GM19351 (cell line): ENCODE data around the gene UTS2.

Experiments
- ATAC-seq: cut with Tn5 transposase; IDR thresholded peaks from one replicate; pipeline ENCODE4 v1.9.1; 2021; ENCODE audit warnings: mild to moderate bottlenecking, moderate library complexity; ENCODE audit not compliant: unreplicated experiment

The UTS2 gene, protein sequence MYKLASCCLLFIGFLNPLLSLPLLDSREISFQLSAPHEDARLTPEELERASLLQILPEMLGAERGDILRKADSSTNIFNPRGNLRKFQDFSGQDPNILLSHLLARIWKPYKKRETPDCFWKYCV

DNA sequence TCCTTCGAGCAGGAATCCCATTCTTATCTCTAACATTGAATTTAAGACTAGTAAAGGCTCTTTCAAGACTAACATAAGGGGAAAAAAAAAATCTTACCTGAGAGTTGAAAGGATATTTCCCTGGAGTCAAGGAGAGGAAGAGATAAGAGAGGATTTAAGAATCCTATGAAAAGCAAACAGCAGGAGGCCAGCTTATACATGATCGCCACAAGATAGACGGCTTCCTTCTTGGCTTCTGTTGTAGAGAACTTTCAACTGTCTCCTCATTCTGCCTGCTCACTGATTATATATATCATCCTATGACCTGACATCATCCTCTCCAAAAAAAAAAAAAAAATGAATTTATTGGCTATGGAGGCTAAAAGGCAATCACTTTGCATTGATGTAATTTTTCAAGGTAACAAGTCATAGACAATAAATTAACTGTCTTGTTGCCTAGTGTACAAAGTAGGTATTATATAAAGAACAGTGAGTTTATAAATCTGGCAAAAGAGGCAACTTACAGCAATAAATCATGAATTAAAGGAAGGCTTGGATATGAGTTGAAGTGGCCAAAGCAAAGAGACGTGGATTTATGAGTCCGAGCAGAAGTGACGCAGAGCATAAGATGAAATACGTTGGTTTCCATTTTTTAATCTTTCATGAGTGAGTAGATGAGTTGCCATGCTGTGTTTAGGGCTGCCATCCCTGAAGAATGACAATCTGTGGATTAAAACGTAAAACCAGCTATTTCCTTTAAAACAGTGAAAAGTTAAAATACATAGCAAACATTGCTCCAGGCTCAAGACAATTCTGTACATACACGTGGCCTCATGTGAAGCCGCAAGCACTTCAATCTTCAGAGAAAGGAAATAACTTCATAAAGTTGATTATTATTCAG, at the start of gene UTS2:
Gene UTS2, minus strand, starts transcription at position 262 of the 880 bp plus-strand sequence. Its CDS starts 62 bp downstream, at position 200.
- ATAC-seq: no peak

DNA sequence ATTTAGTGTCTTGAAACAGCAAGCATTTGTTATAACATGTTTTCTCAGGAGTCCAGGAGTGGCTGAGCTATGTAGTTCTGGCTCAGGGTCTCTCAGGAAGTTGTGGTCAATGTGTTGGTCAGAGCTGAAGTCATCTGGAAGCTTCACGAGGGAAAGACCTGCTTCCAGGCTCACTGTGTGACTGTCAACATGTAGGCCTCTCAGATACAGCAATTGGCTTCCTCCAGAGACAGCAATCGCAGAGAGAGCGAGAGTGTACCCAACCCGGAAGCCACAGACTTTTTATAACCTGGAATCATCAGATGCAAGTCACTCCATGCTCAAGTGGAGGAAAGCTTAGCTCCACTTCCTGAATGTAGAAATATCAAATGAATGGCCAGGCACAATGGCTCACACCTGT, 46.9 kb upstream of the UTS2 start:
- no peak for ATAC-seq

DNA sequence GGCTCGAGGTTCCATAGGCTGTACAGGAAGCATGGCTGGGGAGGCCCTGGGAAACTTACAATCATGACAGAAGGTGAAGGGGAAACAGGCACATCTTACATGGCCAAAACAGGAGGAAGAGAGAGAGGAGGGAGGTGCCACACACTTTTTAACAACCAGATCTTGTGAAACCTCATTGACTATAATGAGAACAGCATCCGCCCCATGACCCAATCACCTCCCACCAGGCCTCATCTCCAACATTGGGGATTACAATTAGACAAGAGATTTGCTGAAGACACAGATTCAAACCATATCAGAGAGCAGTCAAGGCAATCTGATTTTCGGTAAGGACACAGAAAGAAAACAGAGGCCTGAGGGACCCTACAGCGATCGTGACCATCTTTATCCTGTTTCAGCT, 46.1 kb upstream of the UTS2 start:
- no peak for ATAC-seq

DNA sequence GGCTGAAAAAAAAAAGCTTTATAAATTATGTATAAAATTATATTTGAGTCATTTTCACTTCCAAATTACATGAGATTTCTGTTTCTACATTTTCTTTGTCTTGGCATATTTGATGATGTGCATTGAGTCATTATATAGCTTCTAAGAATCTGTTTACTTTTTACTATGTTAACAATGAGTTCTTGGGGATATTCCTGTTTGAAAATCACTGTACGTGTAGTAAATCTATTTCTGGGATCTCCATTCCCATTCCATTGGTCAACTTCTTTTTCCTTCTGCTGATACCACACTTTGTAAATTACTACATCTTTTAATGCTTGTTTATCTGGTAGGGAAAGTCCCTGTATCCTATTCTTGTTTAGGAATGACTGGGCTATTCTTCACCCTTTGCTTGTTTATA, 44.1 kb upstream of the UTS2 start:
- no peak for ATAC-seq

DNA sequence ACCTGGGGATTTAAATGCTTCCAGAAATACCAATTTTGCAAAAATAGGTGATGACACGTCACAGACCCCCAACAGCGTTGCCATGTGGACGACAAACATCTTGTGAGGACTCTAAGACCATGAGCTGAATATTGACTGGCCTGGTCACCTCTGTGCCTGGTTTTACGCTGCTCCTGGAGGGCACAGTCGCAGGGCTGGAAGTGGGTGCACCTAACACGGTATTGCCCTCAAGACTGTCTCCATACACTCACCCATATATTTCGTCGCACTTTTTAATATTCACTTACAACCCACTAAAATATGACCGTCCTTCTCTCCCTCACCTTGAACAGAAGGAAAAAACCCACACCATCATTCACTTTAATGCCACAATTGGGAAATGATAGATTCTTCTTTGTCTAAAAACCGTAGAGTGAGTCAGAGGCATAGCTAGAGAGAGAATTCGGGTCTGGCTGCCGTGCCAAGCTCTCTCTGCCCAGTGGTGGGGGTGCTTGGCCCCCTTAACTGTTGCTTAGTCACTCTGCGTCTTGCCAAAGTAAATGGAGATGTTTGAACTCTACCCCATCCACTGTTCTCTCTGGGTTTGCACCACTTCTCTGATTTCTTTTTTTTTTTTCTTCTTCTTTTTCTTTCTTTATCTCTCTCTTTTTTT, 40.8 kb upstream of the UTS2 start:
- ATAC-seq: no peak

DNA sequence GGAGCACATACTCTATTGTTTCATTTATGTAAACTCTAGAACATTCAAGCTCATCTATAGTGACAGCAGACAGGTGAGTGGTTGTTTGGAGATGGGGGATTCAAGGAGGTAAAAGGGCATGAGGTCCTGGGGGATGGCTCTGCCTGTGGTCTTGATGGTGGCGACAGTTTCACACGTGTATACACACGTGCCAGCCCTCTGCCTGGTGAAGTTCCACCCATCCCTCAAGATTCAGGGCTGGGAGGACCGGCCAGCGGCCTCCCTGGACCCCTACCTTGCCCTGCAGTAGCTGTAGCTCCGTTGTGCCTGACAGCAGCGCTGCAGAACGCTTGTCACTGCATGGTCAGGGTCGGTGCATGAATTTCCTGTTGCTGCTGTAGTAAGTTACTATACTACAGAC, 38.9 kb upstream of the UTS2 start:
- ATAC-seq: no peak

DNA sequence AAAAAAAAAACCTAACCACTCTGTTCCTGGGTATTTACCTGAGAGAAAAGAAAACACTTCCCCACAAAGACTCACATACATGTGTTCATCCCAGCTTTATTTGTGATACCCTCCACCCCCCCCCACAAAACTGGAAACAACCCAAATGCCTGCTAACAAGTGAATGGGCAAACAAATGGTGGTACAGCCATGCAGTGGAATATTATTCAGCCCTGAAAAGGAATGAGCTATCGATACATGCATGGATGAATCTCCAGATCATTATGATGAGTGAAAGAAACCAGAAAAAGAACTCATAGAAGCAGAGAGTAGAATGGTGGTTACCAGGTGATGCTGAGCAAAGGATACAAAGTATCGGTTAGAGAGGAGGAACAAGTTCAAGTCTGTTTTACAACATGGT, 38.0 kb upstream of the UTS2 start:
- no peak for ATAC-seq

DNA sequence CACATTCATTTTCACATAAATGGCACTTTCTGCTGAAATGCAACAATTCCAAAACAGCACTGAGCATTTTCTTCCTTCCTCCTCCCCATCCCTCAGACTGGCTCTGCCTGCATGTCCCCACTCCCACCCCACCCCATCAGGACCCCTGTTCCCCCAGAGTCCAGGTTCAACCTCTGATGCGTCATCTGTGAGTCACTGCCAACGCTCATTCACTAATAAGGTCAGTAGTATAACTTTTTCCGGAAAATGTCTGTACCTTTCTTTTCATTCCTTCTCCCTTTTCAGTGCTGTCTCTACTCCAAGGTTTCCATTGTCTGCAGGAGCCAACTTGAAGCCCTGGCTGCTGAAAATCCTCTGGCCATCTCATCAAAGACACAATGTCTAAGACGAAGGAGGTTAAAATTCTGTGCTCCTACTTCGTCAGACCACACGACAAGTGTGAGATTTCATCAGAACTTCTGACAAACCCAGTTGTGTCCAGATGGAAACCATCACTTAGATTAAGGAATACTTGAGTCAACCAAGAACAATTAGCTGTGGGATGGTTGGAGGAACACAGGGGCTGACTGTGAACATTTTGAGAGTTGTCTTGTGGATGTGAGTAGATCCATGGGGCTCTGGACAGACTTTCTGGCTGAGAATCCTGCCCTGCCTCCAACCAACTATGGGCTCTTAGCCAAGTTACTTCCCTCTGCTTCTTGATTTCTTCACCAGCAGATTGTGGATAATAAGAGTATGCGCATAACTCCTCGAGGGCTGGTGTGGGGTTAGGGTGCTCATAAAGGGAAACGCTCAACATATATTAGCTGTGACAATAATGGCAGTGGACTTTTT, 35.6 kb upstream of the UTS2 start:
- ATAC-seq: no peak

DNA sequence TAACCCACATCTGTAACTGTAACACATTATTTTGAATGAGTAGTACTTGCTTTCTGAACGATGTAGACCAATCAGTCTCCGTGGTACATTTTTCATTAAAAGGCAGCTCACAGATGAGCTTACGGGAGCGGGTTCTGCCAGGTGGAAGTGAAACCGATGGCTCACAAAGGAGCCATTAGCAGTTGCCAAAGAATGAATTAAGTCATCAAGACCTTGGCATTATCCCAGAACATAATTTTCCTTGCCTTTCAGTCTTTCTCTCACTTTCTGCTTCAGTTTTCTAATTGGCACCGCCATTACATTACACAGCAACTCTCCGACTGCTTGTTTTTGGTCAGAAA, 33.5 kb upstream of the UTS2 start:
- no peak for ATAC-seq

DNA sequence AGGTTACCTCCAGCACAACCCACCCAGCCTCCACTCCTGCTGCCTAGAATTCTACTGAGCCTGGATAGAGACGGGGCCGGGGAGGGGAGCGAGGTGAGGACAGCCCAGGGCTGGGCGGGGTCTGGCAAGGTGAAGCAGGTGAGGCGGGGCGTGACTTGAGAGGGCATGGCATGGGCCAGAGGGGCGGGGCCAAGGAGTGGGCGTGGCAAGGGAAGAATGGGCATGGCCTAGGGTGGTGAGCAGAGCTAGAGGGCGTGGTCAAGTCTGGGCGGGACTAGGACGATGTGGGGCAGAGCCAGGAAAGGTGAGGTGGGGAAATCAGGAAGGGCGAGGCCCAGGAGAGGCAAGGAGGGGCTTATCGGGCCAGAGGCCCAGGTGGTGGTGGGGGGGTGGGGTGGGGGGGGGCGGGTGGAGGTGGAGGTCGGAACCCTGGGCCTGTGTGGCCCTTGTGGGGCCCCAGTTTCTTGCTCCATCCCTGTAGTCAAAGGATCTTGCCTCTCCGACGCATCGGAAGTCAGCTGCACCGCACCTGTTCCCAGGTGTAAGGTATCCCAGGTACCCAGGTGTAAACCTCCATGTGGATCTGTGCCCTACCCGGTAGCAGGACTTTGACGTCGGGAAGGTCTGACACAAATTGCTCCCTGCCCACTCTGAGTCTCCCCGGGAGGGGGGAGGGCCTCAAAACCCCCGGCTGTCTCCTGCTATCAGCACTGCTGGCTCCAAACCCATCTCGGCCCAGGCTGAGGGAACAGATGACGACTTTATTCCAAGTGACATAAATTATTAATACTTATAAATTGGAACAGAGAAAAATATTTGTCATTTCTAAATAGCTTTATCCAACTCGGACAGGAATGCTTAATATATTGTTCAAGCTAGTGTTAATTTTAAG, 32.9 kb upstream of the UTS2 start:
- no peak for ATAC-seq

DNA sequence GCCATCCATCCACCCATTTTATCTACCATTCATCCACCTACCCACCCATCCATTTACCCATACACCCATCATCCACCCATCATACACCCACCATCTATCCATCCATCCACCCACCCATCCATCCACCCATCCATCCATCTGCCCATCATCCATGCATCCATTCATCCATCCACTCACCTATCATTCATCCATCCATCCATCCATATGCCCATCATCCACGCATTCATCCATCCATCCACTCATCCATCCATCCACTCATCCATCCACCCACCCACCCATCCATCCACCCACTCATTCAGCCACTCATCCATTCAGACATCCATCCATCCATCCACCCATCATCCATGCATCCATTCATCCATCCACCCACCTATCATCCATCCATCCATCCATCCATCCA, 31.9 kb upstream of the UTS2 start:
- no peak for ATAC-seq

DNA sequence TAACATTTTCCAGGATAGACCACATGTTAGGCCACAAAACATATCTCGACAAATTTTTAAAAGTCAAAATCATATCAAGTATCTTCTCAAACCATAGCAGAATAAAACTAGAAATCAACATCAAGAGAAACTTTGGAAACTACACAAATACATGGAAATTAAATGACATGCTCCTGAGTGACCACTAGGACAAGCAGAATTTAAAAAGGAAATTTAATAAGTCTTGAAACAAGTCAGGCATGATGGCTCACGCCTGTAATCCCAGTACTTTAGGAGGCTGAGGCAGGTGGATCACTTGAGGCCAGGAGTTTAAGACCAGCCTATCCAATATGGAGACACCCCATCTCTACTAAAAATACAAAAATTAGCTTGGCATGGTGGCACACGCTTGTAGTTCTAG, 26.4 kb upstream of the UTS2 start:
- ATAC-seq: no peak

DNA sequence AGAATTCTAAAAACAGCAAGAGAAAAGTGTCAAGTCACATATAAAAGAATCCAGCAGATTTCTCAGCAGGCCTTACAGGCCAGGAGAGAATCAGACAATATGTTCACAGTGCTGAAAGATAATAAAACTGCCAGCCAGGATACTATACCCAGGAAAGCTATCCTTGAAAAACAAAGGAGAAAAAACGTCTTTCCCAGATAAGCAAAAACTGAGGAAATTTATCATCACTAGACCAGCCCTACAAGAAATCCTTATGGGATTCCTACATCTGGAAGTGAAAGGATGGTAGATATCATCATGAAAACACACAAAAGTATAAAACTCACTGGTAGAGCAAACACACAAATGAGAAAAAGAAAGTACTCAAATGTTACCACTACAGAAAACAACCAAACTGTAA, 25.2 kb upstream of the UTS2 start:
- ATAC-seq: no peak

DNA sequence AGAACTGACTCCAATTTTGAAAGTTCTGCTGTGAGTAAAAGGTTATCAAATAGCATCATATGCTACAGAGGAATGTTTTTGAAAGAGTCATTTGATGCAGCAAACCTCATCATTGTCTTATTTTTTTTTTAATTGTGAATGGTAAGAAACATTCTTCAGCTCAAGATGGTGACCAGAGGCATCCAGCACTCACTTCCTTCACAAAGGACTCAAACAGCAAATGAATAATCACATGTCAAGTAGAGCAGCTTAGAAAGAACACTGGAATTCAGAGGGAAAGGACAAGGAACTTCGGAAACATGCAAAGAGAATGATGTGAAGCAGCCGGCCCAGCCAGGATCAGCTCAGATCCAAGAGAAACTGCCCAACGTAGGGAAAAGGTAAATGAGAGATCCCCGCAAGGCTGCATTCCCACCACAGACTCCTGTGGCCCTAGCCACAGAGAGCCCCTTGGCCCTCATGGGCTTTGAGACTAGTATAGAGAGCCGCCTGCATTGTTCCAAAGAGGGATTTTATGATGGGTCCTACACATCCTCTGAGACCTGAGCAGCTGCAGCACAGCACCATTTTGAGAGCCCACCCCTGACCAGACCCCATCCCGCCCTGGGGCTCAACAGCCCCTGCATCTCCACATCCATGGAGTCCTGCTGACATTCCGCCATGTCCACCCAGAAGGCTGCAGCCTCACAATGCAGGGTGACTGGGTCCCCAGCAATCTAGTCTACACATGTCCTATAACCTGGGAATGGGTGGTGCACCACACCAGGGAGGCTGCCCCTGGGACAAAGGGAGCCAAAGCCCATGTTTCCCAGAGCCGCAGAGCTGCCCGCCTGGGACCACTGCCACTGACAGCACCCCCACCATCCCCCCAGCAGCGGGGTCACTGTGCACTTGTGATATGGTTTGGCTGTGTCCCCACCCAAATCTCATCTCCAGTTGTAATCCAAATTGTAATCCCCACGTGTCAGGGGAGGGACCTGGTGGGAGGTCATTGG, 21.2 kb upstream of the UTS2 start:
- ATAC-seq: no peak

DNA sequence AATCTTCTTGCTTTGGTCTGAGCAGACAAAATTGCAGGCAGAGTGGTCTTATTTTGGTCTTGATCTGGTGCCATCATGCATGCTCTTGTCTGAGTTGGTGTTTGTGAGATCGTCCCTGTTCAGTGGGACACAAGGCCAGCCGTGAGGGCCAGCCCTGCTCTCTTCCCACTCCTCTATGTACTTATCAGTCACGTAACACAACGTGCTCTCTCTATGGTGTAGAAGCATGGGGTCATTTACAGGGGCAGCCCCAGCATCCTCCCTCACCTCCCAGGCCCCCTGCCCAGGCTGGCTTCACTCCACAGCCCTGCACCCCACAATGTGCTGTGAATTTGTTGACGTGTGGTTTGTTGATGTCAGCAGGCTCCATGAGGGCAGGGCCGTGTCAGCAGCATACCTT, 18.3 kb upstream of the UTS2 start:
- ATAC-seq: no peak

DNA sequence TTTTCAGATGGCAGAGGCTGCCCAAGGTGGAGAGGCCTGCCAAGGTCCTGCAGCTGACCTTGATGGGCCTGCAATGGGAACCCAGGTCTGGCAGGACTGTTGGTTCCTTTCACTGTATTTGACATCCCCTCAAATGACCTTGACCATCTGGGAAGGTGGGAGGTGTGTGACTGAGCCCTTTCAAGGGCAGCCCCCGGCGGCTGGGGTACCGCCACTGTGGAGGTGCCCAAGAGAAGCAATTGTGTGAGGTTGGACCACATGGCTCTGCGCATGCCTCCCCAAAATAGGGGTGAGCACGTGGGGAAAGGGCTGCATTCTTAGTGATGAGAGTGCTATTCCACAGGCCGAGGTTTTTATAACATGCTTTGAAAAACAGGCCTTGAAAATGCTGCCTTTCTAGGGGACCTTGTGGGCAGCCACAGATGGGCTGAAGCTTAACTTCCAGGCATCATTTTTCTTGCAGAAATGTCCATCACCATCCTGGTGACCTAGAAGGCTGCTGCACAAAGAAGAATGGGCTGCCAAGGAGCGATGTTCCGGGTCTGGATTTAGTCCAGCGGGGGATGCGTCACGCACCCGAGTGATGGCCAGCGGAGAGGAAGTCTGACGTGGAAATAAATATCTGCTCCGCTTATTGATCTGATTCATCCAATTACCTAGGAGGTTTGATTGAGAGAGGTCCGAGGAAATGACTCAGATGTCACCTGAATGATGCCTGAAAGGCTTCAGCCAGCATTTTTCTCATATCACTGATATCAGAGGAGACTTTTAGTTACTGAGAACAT, 16.5 kb upstream of the UTS2 start:
- no peak for ATAC-seq

DNA sequence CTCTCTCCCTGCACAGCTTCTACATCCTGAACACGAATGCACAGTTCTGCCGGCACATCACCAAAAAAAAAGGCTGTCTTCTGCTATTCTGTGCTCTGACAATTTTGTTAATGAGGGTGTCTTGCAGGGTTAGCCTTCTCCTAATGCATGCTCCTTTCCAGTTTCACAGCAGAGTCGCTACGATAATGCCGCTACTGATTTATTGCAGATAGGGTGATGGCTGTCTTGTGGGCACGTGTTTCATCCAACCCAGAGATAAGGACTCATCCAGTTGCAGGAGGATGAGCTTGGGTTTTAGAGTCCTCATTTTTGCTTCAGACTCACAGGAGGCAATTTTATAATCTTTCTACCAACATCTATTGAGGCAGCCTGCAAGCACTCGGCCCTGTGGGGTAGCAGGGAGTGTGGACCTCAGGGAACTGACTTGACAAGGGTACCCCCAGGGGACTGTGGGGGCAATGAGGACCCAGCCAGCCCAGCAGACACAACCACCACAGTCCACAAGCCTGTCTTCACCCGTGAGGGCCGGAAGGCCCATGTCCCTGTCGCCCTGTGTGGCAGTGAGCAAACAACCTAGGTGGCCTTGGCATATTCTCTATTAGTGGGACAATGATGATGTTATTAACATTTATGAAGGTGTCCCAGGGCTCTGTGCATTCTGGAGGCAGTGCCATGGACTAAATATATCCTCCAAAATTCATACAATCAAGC, 15.4 kb upstream of the UTS2 start:
- ATAC-seq: no peak

DNA sequence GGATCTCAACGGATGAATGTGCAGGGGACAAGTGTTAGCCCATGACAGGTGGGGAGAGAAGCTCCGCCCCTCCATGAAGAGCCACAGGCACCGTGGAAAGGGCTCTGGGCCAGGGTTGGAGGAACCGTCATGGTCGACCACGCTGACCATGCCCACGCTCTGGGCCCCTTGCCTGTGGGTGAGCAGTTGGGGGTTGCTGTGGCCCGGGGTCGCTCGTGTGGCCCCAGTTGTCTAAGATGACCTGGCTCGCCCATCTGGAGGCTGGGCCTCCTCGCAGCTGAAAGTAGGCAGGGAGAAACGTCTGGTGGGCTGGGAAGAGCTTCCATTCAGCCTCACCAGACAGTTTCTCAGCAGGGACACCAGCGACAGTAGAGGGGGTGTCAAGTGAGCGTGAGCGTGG, 13.1 kb upstream of the UTS2 start:
- ATAC-seq: no peak
